Testis (tissue), 3 donors: Measurements from ENCODE around the gene SULT6B1. TPM values are rescaled to one million over a fixed set of nuclear protein-coding genes. Genes with fewer than 3 reads are reported as not detected.
"Not testable (repeated sequence)": the region's sequence is repeated elsewhere in the genome, so short reads cannot be mapped to it uniquely, and the experiment has no call there.

ENCODE experiments used
- DNase-seq: peaks from one replicate; pipeline ENCODE4 v3.0.0-alpha.2; 2019
- H3K27ac ChIP-seq, 2 donors: fragments of 200-600 bp; sonication (generic); one replicate each; pipeline ENCODE4 v1.5.1; 2019
- H3K27me3 ChIP-seq: fragments of 200-600 bp; sonication (generic); one replicate; pipeline ENCODE4 v1.5.1; 2019
- H3K36me3 ChIP-seq: fragments of 200-600 bp; sonication (generic); one replicate; pipeline ENCODE4 v1.5.1; 2017; ENCODE audit warnings: low read depth; ENCODE audit errors: missing control alignments
- H3K4me1 ChIP-seq: fragments of 200-600 bp; sonication (generic); one replicate; pipeline ENCODE4 v1.5.1; 2019
- H3K4me3 ChIP-seq, 2 donors: fragments of 200-600 bp; sonication (generic); one replicate each; pipeline ENCODE4 v1.5.1; 2017 to 2019
- H3K9me3 ChIP-seq: fragments of 200-600 bp; sonication (generic); one replicate; pipeline ENCODE4 v1.5.1; 2017
- POLR2A ChIP-seq: fragments of 450-650 bp; IDR thresholded peaks from one replicate; pipeline ENCODE4 v1.6.1; 2017; ENCODE audit warnings: antibody characterized with exemption, mild to moderate bottlenecking, moderate library complexity
- WGBS, 2 donors: methylation state at CpG; one replicate each; pipeline ENCODE4 v1.1.5; 2018; 5-methylcytosine and 5-hydroxymethylcytosine counted together
- intact Hi-C: fragments of 100-400 bp; cut with DNase I; formaldehyde crosslinking; loops from one replicate; pipeline ENCODE4 v1.15.1; 2023; ENCODE audit warnings: low total_unique reads
- polyA plus RNA-seq: library from polyadenylated mRNA; stranded (reverse); fragments of 350-450 nt; fragmentation: Illumina TruSeq; extraction: RNeasy Lipid Tissue Mini Kit (QIAGEN cat#74804); gene quantifications from one replicate; pipeline ENCODE4 v1.2.3, GENCODE V29; 2014; ENCODE audit warnings: low read depth, low replicate concordance; ENCODE audit not compliant: insufficient read depth
- total RNA-seq, 2 donors: library from RNA; depleted of rRNA; stranded (reverse); fragments of >200 nt; gene quantifications; one replicate each; pipeline ENCODE4 v1.2.3, GENCODE V29; 2016
- TF ChIP-seq, protein P1 (sequence below), 3 experiments: fragments of 450-650 bp in 2 of 3; fragments of 200-600 bp in 1 of 3; sonication (generic) in 1 of 3; IDR thresholded peaks; one replicate each; pipeline ENCODE4 v1.5.1; 2016 to 2019; ENCODE audit warnings: antibody characterized with exemption in 3 of 3, mild to moderate bottlenecking in 2 of 3, moderate library complexity in 1 of 3

Gene SULT6B1
- total and polyA plus RNA-seq, 3 donors from 2014 or later, result 0.31 to 3.8 (median 1.7) TPM

DNA sequence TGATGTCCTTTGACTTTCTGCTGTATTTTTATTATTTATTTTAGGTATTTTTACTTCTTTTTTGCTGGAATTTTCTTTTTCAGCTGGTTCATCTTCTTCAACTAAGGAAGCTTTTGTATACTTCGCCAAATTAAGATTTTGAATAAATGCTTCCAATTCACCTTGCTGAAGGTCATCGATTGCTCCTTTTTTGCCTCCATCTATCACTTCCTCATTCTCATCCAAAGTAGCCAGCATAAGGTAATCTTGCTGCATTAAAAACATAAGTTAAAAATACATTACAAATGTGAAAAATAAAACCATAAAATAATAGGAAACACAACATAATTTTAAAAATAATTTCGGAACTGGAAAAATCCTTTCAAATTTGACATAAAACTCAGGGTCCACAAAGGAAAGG, 40.3 kb upstream of the SULT6B1 start:
- 95 to 97% methylated on average over 3 of the region's 3 CpGs for WGBS, 2 donors
- Histone ChIP-seq H3K36me3 (no peaks in the 10 kb centered on the region), H3K4me1 (peaks cover 14% of the 10 kb centered on the region), H3K4me3 (no peak overlapping the region), H3K27ac (no peak overlapping the region), H3K9me3 (no peaks in the 10 kb centered on the region), H3K27me3 (no peaks in the 10 kb centered on the region)
- no peak for TF ChIP-seq POLR2A
- TF ChIP-seq, protein P1, sequence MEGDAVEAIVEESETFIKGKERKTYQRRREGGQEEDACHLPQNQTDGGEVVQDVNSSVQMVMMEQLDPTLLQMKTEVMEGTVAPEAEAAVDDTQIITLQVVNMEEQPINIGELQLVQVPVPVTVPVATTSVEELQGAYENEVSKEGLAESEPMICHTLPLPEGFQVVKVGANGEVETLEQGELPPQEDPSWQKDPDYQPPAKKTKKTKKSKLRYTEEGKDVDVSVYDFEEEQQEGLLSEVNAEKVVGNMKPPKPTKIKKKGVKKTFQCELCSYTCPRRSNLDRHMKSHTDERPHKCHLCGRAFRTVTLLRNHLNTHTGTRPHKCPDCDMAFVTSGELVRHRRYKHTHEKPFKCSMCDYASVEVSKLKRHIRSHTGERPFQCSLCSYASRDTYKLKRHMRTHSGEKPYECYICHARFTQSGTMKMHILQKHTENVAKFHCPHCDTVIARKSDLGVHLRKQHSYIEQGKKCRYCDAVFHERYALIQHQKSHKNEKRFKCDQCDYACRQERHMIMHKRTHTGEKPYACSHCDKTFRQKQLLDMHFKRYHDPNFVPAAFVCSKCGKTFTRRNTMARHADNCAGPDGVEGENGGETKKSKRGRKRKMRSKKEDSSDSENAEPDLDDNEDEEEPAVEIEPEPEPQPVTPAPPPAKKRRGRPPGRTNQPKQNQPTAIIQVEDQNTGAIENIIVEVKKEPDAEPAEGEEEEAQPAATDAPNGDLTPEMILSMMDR (IDR thresholded peaks at IDR 0.05), result no peak
- intact Hi-C loops, result no loop called here
- no peak for DNase-seq

DNA sequence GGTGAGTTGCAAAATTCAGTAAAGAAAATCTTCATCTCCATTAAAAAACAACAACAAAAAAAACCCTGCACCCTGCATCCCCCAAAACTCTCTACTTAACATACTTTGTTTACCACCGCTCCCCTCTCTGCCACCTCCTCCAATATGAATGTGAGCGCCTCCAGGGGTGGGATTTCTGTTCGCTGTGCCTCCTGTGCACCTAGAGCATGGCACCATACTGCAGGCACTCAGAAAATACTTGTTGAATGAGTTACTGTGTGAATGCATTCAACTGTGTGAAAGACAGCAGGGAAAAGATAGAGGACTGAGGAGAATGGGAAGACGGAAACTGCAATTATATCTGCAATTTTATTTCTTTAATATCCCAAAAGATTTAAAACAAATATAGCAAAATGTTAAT, 38.4 kb upstream of the SULT6B1 start:
- no peak for TF ChIP-seq POLR2A
- TF ChIP-seq, protein P1 (IDR thresholded peaks at IDR 0.05), result no peak
- H3K36me3 ChIP-seq, result no peaks in the 10 kb centered on the region
- no peaks in the 10 kb centered on the region for H3K9me3 ChIP-seq
- no peak for DNase-seq
- intact Hi-C loops, result no loop called here
- peaks cover 14% of the 10 kb centered on the region for H3K4me1 ChIP-seq
- no peak overlapping the region for H3K4me3 ChIP-seq
- H3K27ac ChIP-seq, result no peak overlapping the region
- no peaks in the 10 kb centered on the region for H3K27me3 ChIP-seq
- WGBS, 2 donors, result 94% methylated on average over 4 of the region's 4 CpGs

DNA sequence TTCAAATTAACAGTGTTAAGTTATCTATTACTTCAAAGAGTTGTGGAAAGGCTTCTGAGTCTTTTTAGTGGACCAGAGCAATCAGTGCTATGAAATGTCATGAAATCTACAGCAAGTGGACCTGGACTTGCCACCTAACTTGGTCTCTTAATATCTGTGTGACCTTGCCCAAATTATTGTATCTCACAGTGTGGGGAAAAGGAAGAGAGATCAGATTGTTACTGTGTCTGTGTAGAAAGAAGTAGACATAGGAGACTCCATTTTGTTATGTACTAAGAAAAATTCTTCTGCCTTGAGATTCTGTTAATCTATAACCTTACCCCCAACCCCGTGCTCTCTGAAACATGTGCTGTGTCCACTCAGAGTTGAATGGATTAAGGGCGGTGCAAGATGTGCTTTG, 36.7 kb upstream of the SULT6B1 start:
- H3K4me3 ChIP-seq, H3K36me3 ChIP-seq, H3K27me3 ChIP-seq, DNase-seq, H3K4me1 ChIP-seq, intact Hi-C loops, H3K9me3 ChIP-seq, H3K27ac ChIP-seq: not testable (repeated sequence)
- 60% methylated on average over 1 of the region's 2 CpGs; no CpG with 5 or more reads in 1 of the 2 donors for WGBS, 2 donors

DNA sequence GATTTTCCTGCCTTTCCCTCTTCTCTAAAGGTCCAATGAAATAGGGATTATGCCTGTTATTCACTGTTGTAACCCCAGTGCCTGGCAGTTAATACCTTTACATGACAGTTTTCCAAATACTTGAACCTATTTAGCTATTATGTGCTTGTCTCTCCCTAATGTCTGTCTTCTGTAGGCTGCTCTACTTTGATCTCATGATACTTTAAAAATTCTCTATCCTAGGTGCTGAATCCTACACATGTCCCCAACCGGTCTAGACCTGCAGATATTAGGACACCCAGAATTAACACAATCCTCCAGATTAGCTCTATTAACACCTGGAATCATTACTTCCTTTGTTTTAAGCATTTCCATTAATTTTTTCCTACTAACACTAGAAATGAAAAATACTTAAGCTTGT, 35.6 kb upstream of the SULT6B1 start:
- H3K4me3 ChIP-seq, result no peak overlapping the region
- TF ChIP-seq POLR2A, result no peak
- TF ChIP-seq, protein P1 (IDR thresholded peaks at IDR 0.05), result no peak
- H3K27ac ChIP-seq, result no peak overlapping the region
- DNase-seq, result no peak
- H3K36me3 ChIP-seq, result no peaks in the 10 kb centered on the region
- H3K4me1 ChIP-seq, result no peaks in the 10 kb centered on the region
- H3K27me3 ChIP-seq, result no peaks in the 10 kb centered on the region
- intact Hi-C loops, result no loop called here
- H3K9me3 ChIP-seq, result no peaks in the 10 kb centered on the region
- 92 to 93% methylated on average over 1 of the region's 1 CpG for WGBS, 2 donors

DNA sequence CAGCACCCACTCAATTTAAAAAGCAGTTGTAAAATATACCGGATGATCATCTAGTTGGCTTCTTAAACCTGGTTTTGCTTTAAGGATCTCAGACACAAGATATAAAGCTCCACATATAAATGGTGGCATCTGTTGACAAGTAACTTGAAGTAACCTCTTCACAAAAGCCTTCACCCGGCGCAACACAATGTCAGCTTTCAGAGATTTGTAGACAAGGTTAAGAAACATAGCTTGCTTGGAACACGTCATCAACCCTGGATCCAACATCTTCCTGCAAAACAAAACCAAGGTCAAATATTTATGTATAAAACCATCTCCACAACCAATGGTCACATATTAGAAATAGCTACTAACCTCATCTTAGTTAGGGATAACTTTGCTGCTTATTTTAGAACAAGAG, 34.7 kb upstream of the SULT6B1 start:
- Histone ChIP-seq H3K27me3 (no peaks in the 10 kb centered on the region), H3K9me3 (no peaks in the 10 kb centered on the region), H3K4me1 (no peaks in the 10 kb centered on the region), H3K27ac (no peak overlapping the region), H3K4me3 (no peak overlapping the region), H3K36me3 (no peaks in the 10 kb centered on the region)
- TF ChIP-seq, protein P1 (IDR thresholded peaks at IDR 0.05), result no peak
- TF ChIP-seq POLR2A, result no peak
- DNase-seq, result no peak
- intact Hi-C loops, result no loop called here
- 86 to 91% methylated on average over 4 of the region's 4 CpGs for WGBS, 2 donors
